H1 (cell line): ENCODE results near the gene ARHGAP24. TPM values are rescaled to one million over a fixed set of nuclear protein-coding genes. Genes with fewer than 3 reads are reported as not detected.

Experiments used
- BRCA1 ChIP-seq: IDR thresholded peaks from 2 replicates; pipeline ENCODE4 v1.6.1; 2012; ENCODE audit warnings: low read depth, low read length, improper control_type of control experiment
- CBX5 ChIP-seq: fragments of 300-800, 300-1000 bp; sonication (generic); IDR thresholded peaks from 2 replicates; pipeline ENCODE4 v1.7.1; 2016; ENCODE audit warnings: antibody characterized with exemption, low read length, low read depth
- CTCF ChIP-seq, 3 experiments: IDR thresholded peaks; 1 replicate in 2 of 3; 2 replicates in 1 of 3; pipeline versions ENCODE4 v1.5.1 to v1.6.1; 2011; ENCODE audit warnings: low read length in 3 of 3, mild to moderate bottlenecking in 3 of 3, inconsistent platforms in 2 of 3, low read depth in 1 of 3, moderate library complexity in 1 of 3; ENCODE audit not compliant: insufficient read depth in 1 of 3; ENCODE audit errors: control extremely low read depth in 1 of 3
- EP300 ChIP-seq, 2 experiments: IDR thresholded peaks; 1 replicate in 1 of 2; 2 replicates in 1 of 2; pipeline ENCODE4 v1.6.1; 2011 to 2012; ENCODE audit warnings: low read depth in 2 of 2, low read length in 2 of 2, mild to moderate bottlenecking in 2 of 2, borderline replicate concordance in 1 of 2, inconsistent platforms in 1 of 2, moderate library complexity in 1 of 2
- JUND ChIP-seq: IDR thresholded peaks from 2 replicates; pipeline ENCODE4 v1.6.1; 2011; ENCODE audit warnings: mild to moderate bottlenecking, improper control_type of control experiment, low read length
- KDM1A ChIP-seq: fragments of 200-600, 300-600 bp; sonication (generic); IDR thresholded peaks from 2 replicates; pipeline ENCODE4 v1.7.1; 2016; ENCODE audit warnings: mild to moderate bottlenecking, low read length, borderline replicate concordance
- POLR2AphosphoS5 ChIP-seq: IDR thresholded peaks from 2 replicates; pipeline ENCODE4 v1.6.1; 2011; ENCODE audit warnings: low read depth, low read length
- POU5F1 ChIP-seq: IDR thresholded peaks from 2 replicates; pipeline ENCODE4 v1.6.1; 2011; ENCODE audit warnings: low read depth, mild to moderate bottlenecking, low read length, moderate library complexity
- RBBP5 ChIP-seq: IDR thresholded peaks from 2 replicates; pipeline ENCODE4 v1.7.1; 2012; ENCODE audit warnings: low read depth, mild to moderate bottlenecking, inconsistent platforms, low read length, moderate library complexity, borderline replicate concordance
- SIN3A ChIP-seq, 2 experiments: IDR thresholded peaks in 1 of 2; conservative IDR thresholded peaks in 1 of 2; 2 replicates each; pipeline ENCODE4 v1.6.1; 2011 to 2012; ENCODE audit warnings: low read length in 2 of 2, improper control_type of control experiment in 1 of 2, low read depth in 1 of 2, mild to moderate bottlenecking in 1 of 2
- TEAD4 ChIP-seq: IDR thresholded peaks from 2 replicates; pipeline ENCODE4 v1.6.1; 2012; ENCODE audit warnings: low read depth, low read length, inconsistent platforms, mixed read lengths
- YY1 ChIP-seq: IDR thresholded peaks from 2 replicates; pipeline ENCODE4 v1.6.1; 2011; ENCODE audit warnings: low read depth, mild to moderate bottlenecking, low read length
- polyA plus RNA-seq, 7 experiments: library from polyadenylated mRNA; depleted of rRNA in 3 of 7; stranded (reverse) in 5 of 7; unstranded in 2 of 7; fragments of >200 nt in 5 of 7; fragments of 200-250 nt in 2 of 7; gene quantifications; 1 replicate in 5 of 7; 2 replicates in 1 of 7; 4 replicates in 1 of 7; pipeline versions ENCODE4 v1.2.1 to v1.2.3, GENCODE V29; 2011 to 2013; ENCODE audit warnings: missing spikeins in 2 of 7, mixed read lengths in 2 of 7
- total RNA-seq: library from RNA; stranded (reverse); fragmentation: NEBNext Ultra II Directional; extraction: Animal tissue kit (Norgen Biotek cat#: 25700); gene quantifications from 2 replicates; pipeline ENCODE4 v1.2.1, GENCODE V29; 2021
- TF ChIP-seq, protein P1 (sequence below): IDR thresholded peaks from 2 replicates; pipeline ENCODE4 v1.6.1; 2012; ENCODE audit warnings: inconsistent platforms
- TF ChIP-seq, protein P2 (sequence below): IDR thresholded peaks from 2 replicates; pipeline ENCODE4 v1.6.1; 2012; ENCODE audit warnings: inconsistent platforms

Gene ARHGAP24
- total and polyA plus RNA-seq, 2 of the 8 experiments (the other 6 are each of a cell fraction or from before 2014, with no cell fraction given), result 0.08 to 0.50 TPM

GRCh38 chr4:85826060-85826678, 351.2 kb downstream of the ARHGAP24 start (continued):
- no peak for TF ChIP-seq KDM1A
- TF ChIP-seq, protein P1, sequence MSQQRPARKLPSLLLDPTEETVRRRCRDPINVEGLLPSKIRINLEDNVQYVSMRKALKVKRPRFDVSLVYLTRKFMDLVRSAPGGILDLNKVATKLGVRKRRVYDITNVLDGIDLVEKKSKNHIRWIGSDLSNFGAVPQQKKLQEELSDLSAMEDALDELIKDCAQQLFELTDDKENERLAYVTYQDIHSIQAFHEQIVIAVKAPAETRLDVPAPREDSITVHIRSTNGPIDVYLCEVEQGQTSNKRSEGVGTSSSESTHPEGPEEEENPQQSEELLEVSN, result peak; percentile 79
- peak; percentile 72 for TF ChIP-seq TEAD4
- no peak for TF ChIP-seq CBX5
- no peak for TF ChIP-seq SIN3A (conservative IDR thresholded peaks at IDR 0.05 in 1 of 2, IDR thresholded peaks at IDR 0.05 in 1 of 2; ENCODE audit: low read depth in 1 of 2, low read length in 2 of 2)
- TF ChIP-seq EP300 (IDR thresholded peaks at IDR 0.05; ENCODE audit: borderline replicate concordance in 1 of 2, low read depth in 2 of 2, low read length in 2 of 2), result no peak
- TF ChIP-seq POU5F1, result no peak
- TF ChIP-seq POLR2AphosphoS5, result no peak
- peak in 2 of 3 experiments; percentile 23 to 39; a peak in 2 of 4 replicates for TF ChIP-seq CTCF (IDR thresholded peaks at IDR 0.05; ENCODE audit: control extremely low read depth in 1 of 3, insufficient read depth in 1 of 3, low read depth in 1 of 3, low read length in 3 of 3)
- TF ChIP-seq BRCA1, result no peak
- 0 out of 2 replicates have a peak, but pooled peaks have one; percentile 9 for TF ChIP-seq JUND
- TF ChIP-seq RBBP5, result 0 out of 2 replicates have a peak, but pooled peaks have one; percentile 36
- TF ChIP-seq, protein P2, sequence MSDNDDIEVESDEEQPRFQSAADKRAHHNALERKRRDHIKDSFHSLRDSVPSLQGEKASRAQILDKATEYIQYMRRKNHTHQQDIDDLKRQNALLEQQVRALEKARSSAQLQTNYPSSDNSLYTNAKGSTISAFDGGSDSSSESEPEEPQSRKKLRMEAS, result peak; percentile 88
- 0 out of 2 replicates have a peak, but pooled peaks have one; percentile 6 for TF ChIP-seq YY1
- TF ChIP-seq, all 59 proteins: peak for 9
